OCI-LY7 (cell line): ENCODE data around the gene MTUS2.

ENCODE experiments used
- CTCF ChIP-seq: fragments of 200-600 bp; sonication (generic); conservative IDR thresholded peaks from 2 replicates; pipeline ENCODE4 v1.5.1; 2014; ENCODE audit warnings: mild to moderate bottlenecking, antibody characterized with exemption, low read length, moderate library complexity, mixed read lengths
- EZH2phosphoT487 ChIP-seq: fragments of 200-600 bp; sonication (generic); IDR thresholded peaks from 2 replicates; pipeline ENCODE4 v1.6.1; 2018; ENCODE audit warnings: low read depth, borderline replicate concordance, mild to moderate bottlenecking, mixed run types, antibody characterized with exemption, low read length, moderate library complexity, mixed read lengths

GRCh38 chr13:28890712-28891111 is 70.6 kb downstream of the MTUS2 start:
- TF ChIP-seq CTCF: no peak
- no peak for TF ChIP-seq EZH2phosphoT487
